NCI-H2196 treated with DMSO at 0.1 percent for 48 hours (cell line): Measurements from ENCODE around the gene NDUFS1.
"Not testable (repeated sequence)": the region's sequence is repeated elsewhere in the genome, so short reads cannot be mapped to it uniquely, and the experiment has no call there.

Source experiments
- DNase-seq: peaks from one replicate; lab custom pipeline; 2025; ENCODE audit not compliant: unreplicated experiment; lab: John Stamatoyannopoulos, UW

NDUFS1 gene

DNA sequence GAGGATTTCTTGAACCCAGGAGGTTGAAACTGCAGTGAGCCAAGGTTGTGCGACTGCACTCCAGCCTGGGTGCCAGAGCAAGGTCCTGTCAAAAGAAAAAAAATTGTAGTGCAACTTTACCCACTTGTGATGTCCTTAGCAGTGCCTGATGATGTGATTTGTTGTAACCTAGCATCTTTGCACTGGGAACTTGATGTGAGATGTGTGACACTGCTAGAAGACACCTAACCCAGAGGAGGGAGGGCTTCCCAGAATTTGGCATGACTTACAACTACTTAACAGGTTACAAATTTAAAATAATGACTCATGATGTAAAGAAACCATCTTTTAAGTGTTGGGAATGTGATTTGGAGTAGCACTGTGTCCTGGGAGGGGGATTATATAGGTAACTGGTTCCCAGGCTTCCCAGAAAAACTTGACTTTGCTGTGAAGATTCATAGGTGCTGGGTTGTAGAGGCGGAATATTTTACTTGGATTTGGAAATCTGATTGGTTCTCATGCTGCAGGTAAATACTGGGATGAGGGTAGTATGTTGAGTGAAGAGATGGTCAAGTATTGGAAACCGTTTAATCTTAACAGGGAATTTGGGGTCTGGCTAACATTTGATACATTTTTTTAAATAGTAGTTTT, 4.1 kb upstream of the NDUFS1 start:
- DNase-seq = no peak

GRCh38 chr2:206162401-206162800, 3.2 kb upstream of the NDUFS1 start:
- DNase-seq = not testable (repeated sequence)

GRCh38 chr2:206160807-206161179, 1.5 kb upstream of the NDUFS1 start:
- no peak for DNase-seq

- DNase-seq = no peak
Measured at GRCh38 chr2:206160125-206160806, 1.0 kb upstream of the NDUFS1 start.

GRCh38 chr2:206158563-206159345, 490 bp downstream of the NDUFS1 start:
- no peak for DNase-seq

GRCh38 chr2:206157014-206157413, 2.2 kb downstream of the NDUFS1 start:
- DNase-seq = not testable (repeated sequence)

GRCh38 chr2:206154197-206154596, 5.0 kb downstream of the NDUFS1 start:
- DNase-seq = no peak

DNA sequence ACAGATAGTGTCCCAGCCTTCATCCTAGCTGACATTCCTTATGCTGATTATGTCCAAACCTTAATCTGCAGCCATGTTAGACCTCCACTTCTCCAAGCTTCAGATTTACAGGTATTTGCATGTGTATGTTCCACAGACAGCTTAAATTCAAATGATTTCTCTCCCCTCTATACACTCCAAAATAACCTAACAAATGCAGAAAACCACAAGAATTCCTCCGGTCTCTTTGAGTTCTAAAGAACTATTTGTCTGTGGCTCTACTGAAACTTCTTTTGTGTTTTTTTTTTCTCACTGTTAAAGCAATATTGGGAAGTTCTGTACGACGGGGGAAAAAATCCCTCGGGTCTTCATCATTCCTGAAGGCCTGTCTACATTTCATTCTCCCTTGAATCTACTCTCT, 8.6 kb downstream of the NDUFS1 start:
- no peak for DNase-seq

- no peak for DNase-seq
Measured at GRCh38 chr2:206150168-206150567, 9.1 kb downstream of the NDUFS1 start.

- DNase-seq = no peak
Measured at GRCh38 chr2:206149330-206149729, 9.9 kb downstream of the NDUFS1 start.

DNA sequence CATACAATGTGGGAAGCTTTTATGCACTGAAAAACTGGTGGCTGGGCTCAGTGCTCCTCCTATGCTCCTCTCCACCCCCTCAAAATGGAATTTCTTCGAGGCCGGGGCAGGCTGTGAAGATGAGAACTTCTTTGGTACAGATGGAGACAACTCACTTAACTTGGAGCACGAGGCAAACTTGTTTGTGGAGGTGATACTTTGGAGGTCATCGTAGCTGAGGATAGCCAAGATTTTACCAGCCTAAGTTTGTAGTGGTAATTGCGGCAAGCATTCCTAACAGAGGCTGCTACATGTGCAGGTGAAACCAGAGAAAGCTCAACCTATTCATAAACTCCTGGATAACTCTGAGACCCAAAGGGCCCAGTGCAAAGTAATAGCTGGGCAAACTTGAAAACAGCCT, 13.6 kb downstream of the NDUFS1 start:
- DNase-seq = no peak

DNA sequence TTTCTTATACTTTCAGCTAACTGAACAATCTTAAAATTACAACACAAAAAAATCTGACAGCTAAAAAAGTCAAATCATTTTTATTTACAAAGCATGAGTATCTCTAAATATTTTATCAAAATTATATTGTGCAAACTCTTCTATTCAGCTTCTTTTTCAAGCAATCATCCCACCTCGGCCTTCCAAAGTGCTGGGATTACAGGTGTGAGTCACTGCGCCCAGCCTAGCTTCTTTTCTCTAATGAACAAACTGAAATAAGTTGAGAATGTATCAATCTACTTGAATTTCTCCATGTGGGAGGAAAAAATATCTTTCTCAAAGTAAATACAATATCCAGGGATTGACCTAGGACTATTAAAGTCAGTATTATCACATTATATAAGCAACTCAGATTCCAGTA, 14.9 kb downstream of the NDUFS1 start:
- DNase-seq = no peak

DNA sequence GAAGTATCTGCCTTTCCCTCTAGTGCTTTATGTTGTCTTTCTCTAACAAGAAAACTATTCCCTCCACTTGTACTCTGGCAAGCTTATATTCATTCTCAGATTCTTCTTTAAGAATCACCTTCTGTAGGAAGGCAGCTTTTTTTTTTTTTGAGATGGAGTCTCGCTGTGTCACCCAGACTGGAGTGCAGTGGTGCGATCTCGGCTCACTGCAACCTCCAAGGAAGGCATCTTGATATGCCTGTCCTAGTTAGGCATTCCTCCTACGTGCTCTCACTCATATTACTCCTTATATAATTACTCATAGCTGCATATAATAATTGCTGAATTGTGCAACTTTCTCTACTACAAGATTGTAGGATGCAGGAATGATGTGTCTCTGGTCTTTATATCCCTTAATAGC, 15.8 kb downstream of the NDUFS1 start:
- DNase-seq = no peak

DNA sequence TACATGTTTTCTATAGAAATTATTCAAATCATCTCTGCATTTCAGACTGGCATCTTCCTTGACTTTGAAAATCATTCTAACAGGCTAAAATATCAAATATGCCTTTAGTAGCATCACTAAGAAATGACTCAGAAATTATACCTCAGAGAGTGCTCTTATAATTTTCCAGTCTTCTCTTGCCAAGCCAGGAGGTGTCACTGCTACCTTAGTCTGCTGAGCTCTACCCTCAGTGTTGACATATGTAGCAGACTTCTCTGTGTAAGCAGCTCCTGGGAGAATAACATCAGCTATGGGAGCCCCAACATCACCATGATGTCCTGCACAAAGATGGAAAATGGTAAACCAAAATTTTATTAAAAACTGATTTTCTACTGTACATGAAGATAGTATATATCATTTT, 31.6 kb downstream of the NDUFS1 start:
- DNase-seq = no peak

- no peak for DNase-seq
Measured at GRCh38 chr2:206125901-206126300, 33.3 kb downstream of the NDUFS1 start.

DNA sequence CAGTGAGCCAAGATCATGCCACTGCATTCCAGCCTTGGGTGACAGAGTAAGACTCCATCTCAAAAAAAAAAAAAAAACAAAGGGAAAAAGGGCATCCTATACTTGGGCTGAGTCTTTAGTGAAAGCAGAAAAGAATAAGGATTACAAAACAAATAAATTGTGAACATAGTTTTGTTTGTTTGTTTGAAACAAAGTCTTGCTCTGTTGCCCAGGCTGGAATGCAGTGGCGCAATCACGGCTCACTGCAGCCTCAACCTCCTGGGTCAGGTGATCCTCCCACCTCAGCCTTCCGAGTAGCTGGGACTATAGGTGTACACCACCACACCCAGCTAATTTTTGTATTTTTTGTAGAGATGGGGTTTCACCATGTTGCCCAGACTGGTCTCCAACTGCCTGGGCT, 36.7 kb downstream of the NDUFS1 start:
- not testable (repeated sequence) for DNase-seq

DNA sequence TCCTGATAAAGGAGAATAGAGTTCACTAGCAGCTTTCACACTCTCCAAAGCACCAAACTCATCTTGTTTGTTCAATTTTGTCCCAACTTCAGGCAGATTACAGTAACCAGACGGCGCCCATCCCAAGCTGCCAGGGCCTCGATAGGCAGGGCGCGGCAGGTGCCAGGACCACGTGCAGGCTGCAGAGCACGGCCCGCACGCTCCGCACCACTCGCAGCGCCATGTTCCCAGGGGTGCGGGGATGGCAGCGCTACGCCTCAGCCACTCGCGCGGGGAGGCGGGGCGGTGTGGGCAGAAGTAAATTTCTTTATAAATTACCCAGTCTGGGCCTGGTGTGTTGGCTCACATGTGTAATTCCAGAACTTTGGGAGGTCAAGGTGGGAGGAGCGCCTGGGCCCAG, 43.0 kb downstream of the NDUFS1 start:
- no peak for DNase-seq

DNA sequence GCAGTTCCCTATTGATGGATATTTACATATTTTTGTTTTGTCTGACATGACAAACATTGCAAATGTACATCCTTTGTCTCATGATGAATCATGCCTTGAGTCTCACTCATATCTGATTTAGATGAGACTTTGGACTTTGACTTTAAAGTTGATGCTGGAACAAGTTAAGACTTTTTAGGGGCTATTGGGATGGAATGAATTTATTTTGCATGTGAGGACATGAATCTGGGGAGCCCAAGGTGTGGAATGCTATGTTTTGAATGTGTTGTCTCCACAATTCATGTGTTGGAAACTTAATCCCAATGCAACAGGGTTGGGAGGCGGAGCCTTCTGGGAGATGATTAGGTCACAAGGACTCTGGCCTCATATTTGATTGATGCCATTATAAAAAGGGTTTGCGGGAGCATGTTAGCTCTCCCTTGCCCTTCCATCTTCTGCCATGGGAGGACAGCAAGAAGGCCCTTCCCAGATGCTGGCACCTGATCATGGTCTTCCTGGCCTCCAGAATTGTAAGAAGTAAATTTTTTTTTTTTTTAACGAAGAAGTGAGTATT, 44.1 kb downstream of the NDUFS1 start:
- DNase-seq = no peak

DNA sequence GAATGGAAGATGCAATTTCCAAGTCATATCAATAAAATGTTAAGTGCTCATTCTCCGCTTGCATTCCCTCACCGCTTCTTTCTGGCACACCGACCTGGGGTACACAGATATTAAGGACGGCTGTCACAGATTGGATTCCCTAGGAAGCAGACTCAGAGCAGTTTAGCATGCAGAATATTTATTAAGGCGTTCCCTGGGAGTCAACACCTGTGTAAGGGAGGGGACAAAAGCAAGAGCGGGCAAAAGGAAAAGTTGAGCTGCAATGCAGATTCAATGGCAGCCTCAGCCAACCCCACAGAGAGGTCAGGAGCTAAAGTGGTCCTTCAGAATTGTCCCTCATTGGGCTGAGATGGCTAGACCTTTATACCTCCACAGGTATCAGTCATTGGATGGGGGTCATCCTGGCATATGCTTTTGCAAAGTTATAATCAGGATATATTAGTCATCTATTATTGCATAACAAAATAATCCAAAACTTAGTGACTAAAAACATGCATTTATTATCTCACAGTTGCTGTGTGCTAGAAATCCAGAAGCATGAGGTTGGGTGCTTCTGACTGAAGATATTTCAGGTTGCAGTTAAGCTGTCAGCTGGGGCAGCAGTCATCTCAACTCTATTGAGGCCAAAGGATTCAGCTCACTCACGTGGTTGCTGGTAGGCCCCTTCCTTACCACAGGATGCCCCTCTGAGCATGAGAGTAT, 46.2 kb downstream of the NDUFS1 start:
- DNase-seq = no peak

DNA sequence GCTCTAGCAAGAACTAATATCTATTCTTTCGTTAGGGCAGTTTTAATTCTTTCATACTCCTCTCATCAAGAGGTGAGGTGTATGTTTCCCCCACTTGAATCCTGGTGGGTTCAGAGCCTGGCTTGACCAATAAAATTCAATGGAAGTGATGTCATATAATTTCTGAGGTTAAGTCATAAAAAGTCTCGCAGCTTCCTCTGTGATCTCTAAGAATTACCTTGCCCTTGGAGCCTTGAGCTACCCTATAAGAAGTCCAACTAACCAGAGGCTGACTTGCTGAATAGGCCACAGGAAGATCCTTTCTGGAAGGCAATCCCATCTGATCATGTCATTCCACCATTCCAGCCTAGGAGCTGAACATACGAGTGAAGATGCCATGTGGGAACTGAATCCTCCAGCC, 47.1 kb downstream of the NDUFS1 start:
- DNase-seq = no peak

DNA sequence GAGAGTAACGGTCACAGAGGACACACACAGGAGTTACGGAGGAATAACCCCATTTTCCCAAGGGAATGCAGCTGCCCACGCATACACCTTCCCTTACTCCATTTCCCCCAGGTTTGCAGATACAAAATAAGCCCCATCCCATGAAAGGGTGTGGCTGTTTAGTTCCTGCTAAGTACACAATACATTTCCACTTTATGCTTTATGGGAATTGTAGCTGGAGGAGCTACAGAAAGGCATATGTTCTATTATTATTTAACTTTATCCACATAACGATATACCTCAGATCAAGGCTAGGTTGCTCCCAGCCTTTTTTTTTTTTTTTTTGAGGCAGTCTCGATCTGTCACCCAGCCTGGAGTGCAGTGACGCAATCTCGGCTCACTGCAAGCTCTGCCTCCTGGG, 50.5 kb downstream of the NDUFS1 start:
- DNase-seq = no peak
